Mesothelial cell of epicardium (in vitro differentiated cells): Measurements from ENCODE around the gene PRMT7. TPM values are rescaled to one million over a fixed set of nuclear protein-coding genes. Genes with fewer than 3 reads are reported as not detected.

ENCODE experiments used
- DNase-seq, 2 experiments: peaks; one replicate each; pipeline ENCODE4 v3.0.0; 2021; ENCODE audit warnings: low spot score in 2 of 2; ENCODE audit not compliant: unreplicated experiment in 2 of 2
- H3K27ac Mint-ChIP-seq: 2 replicates; pipeline ENCODE4 v1.8.0; 2021; ENCODE audit warnings: mixed read lengths
- H3K27me3 Mint-ChIP-seq: 2 replicates; pipeline ENCODE4 v1.8.0; 2021; ENCODE audit warnings: low read depth, mixed read lengths
- H3K36me3 Mint-ChIP-seq: 2 replicates; pipeline ENCODE4 v1.8.0; 2021; ENCODE audit warnings: mixed read lengths
- H3K4me1 Mint-ChIP-seq: 2 replicates; pipeline ENCODE4 v1.8.0; 2021; ENCODE audit warnings: mixed read lengths
- H3K4me3 Mint-ChIP-seq: 2 replicates; pipeline ENCODE4 v1.8.0; 2021; ENCODE audit warnings: mild to moderate bottlenecking, moderate library complexity, mixed read lengths
- H3K9me3 Mint-ChIP-seq: 2 replicates; pipeline ENCODE4 v1.8.0; 2021; ENCODE audit warnings: mixed read lengths
- CTCF ChIP-seq: fragments of 200-600 bp; sonication (generic); IDR thresholded peaks from one replicate; pipeline ENCODE4 v1.5.0; 2021; ENCODE audit warnings: antibody characterized with exemption; ENCODE audit not compliant: unreplicated experiment
- total RNA-seq: library from RNA; stranded (reverse); gene quantifications from 3 replicates; pipeline ENCODE4 v1.2.1, GENCODE V29; 2021

The PRMT7 gene
- total RNA-seq, 1 donor from 2014 or later = 77.9 TPM

GRCh38 chr16:68384288-68385161, 73.7 kb downstream of the PRMT7 start:
- Mint-ChIP-seq H3K9me3 (no peaks in the 10 kb centered on the region), H3K27me3 (no peaks in the 10 kb centered on the region), H3K36me3 (no peaks in the 10 kb centered on the region), H3K4me1 (peaks cover 3% of the 10 kb centered on the region), H3K27ac (no peak overlapping the region), H3K4me3 (no peak overlapping the region)
- DNase-seq = no peak
- no peak for TF ChIP-seq CTCF

- H3K9me3 Mint-ChIP-seq = no peaks in the 10 kb centered on the region
- no peak overlapping the region for H3K27ac Mint-ChIP-seq
- no peaks in the 10 kb centered on the region for H3K36me3 Mint-ChIP-seq
- no peak for TF ChIP-seq CTCF
- H3K4me1 Mint-ChIP-seq = peaks cover 3% of the 10 kb centered on the region
- no peak for DNase-seq
- H3K27me3 Mint-ChIP-seq = no peaks in the 10 kb centered on the region
- no peak overlapping the region for H3K4me3 Mint-ChIP-seq
Observed at GRCh38 chr16:68385371-68385770, 74.6 kb downstream of the PRMT7 start.

GRCh38 chr16:68386628-68387027, 75.8 kb downstream of the PRMT7 start:
- Mint-ChIP-seq H3K27me3 (no peaks in the 10 kb centered on the region), H3K27ac (no peak overlapping the region), H3K4me3 (no peak overlapping the region), H3K36me3 (no peaks in the 10 kb centered on the region), H3K4me1 (peaks cover 3% of the 10 kb centered on the region), H3K9me3 (no peaks in the 10 kb centered on the region)
- no peak for DNase-seq
- TF ChIP-seq CTCF = no peak

GRCh38 chr16:68387301-68387700, 76.5 kb downstream of the PRMT7 start:
- Mint-ChIP-seq H3K9me3 (no peaks in the 10 kb centered on the region), H3K27ac (no peak overlapping the region), H3K4me3 (no peak overlapping the region), H3K4me1 (peaks cover 3% of the 10 kb centered on the region), H3K36me3 (no peaks in the 10 kb centered on the region), H3K27me3 (no peaks in the 10 kb centered on the region)
- TF ChIP-seq CTCF = no peak
- DNase-seq = no peak

- Mint-ChIP-seq H3K36me3 (no peaks in the 10 kb centered on the region), H3K27me3 (no peaks in the 10 kb centered on the region), H3K4me1 (peaks cover 3% of the 10 kb centered on the region), H3K27ac (no peak overlapping the region), H3K4me3 (no peak overlapping the region), H3K9me3 (no peaks in the 10 kb centered on the region)
- no peak for DNase-seq
- no peak for TF ChIP-seq CTCF
Observed at GRCh38 chr16:68388124-68388523, 77.3 kb downstream of the PRMT7 start.

- Mint-ChIP-seq H3K9me3 (no peaks in the 10 kb centered on the region), H3K27me3 (no peaks in the 10 kb centered on the region), H3K36me3 (no peaks in the 10 kb centered on the region), H3K4me3 (no peak overlapping the region), H3K27ac (no peak overlapping the region), H3K4me1 (peaks cover 2% of the 10 kb centered on the region)
- TF ChIP-seq CTCF = no peak
- DNase-seq = no peak
Observed at GRCh38 chr16:68389006-68389405, 78.2 kb downstream of the PRMT7 start.
